Right lobe of liver (tissue), 6 donors: ENCODE data around the gene STEAP1B. TPM values are rescaled to one million over a fixed set of nuclear protein-coding genes. Genes with fewer than 3 reads are reported as not detected.
A peak's percentile ranks its signal among the peaks of the same experiment; 100 is the strongest.
"Not testable (repeated sequence)": the region's sequence is repeated elsewhere in the genome, so short reads cannot be mapped to it uniquely, and the experiment has no call there.

Experiments used
- ATAC-seq, 4 donors: fragments of 200-7000 bp; cut with Tn5 transposase; one replicate each; pipeline ENCODE4 v1.9.1; 2020; ENCODE audit warnings: mild to moderate bottlenecking in 4 of 4, moderate library complexity in 4 of 4
- DNase-seq, 3 donors: peaks; one replicate each; pipeline ENCODE4 v3.0.0-alpha.2; 2020
- H3K27ac ChIP-seq, 3 donors: fragments of 200-600 bp; one replicate each; pipeline ENCODE4 v1.8.0; 2022
- H3K27me3 ChIP-seq, 2 donors: fragments of 200-600 bp; one replicate each; pipeline ENCODE4 v1.8.0; 2022
- H3K36me3 ChIP-seq, 4 donors: fragments of 200-600 bp; sonication (generic) in 1 of 4; one replicate each; pipeline versions ENCODE4 v1.5.1 to v1.8.0; 2017 to 2022; ENCODE audit warnings: control low read depth in 1 of 4
- H3K4me1 ChIP-seq, 4 donors: fragments of 200-600 bp; sonication (generic) in 1 of 4; one replicate each; pipeline versions ENCODE4 v1.5.1 to v1.8.0; 2017 to 2022; ENCODE audit warnings: control low read depth in 1 of 4
- H3K4me3 ChIP-seq, 3 donors: fragments of 200-600 bp; one replicate each; pipeline ENCODE4 v1.8.0; 2022
- H3K9me3 ChIP-seq, 4 donors: fragments of 200-600 bp; sonication (generic) in 1 of 4; one replicate each; pipeline versions ENCODE4 v1.5.1 to v1.8.0; 2017 to 2022; ENCODE audit warnings: control low read depth in 1 of 4
- POLR2A ChIP-seq: fragments of 450-650 bp; IDR thresholded peaks from one replicate; pipeline ENCODE4 v1.6.1; 2017; ENCODE audit warnings: antibody characterized with exemption, mild to moderate bottlenecking
- WGBS: methylation state at CpG from one replicate; pipeline ENCODE4 v1.1.6; 2018; ENCODE audit warnings: low coverage, low lambda C conversion rate; ENCODE audit not compliant: insufficient coverage; ENCODE audit errors: missing lambda C conversion rate; 5-methylcytosine and 5-hydroxymethylcytosine counted together
- intact Hi-C, 2 donors: fragments of 100-400 bp; cut with DNase I; formaldehyde crosslinking; loops; one replicate each; pipeline versions ENCODE4 v1.11.2 to v1.14.1; 2022
- total RNA-seq, 6 experiments: library from RNA; depleted of rRNA in 2 of 6; stranded (reverse); fragments of >200 nt in 2 of 6; fragmentation: NEBNext Ultra II Directional in 3 of 6; extraction: Animal tissue kit (Norgen Biotek cat#: 25700) in 3 of 6; gene quantifications; one replicate each; pipeline versions ENCODE4 v1.1.0 to v1.2.4, GENCODE V29; 2016 to 2023
- TF ChIP-seq, protein P1 (sequence below), 4 donors: fragments of 200-600 bp in 3 of 4; fragments of 450-650 bp in 1 of 4; IDR thresholded peaks; one replicate each; pipeline versions ENCODE4 v1.5.1 to v1.8.0; 2016 to 2022; ENCODE audit warnings: antibody characterized with exemption in 4 of 4, mild to moderate bottlenecking in 2 of 4
- donor health status: DM: no; HTN: yes; CAD: no.
- donor health status: DM: no; HTN: no; CAD: no.
- donor health status: DM: no; HTN: no; CAD: no.
- donor health status: DM: no; HTN: yes; CAD: no.
- donor health status: DM: no; HTN: yes; CAD: no.

STEAP1B gene
- total RNA-seq, 6 experiments from 2014 or later: 0.25 to 0.60 TPM; not detected in 4

DNA sequence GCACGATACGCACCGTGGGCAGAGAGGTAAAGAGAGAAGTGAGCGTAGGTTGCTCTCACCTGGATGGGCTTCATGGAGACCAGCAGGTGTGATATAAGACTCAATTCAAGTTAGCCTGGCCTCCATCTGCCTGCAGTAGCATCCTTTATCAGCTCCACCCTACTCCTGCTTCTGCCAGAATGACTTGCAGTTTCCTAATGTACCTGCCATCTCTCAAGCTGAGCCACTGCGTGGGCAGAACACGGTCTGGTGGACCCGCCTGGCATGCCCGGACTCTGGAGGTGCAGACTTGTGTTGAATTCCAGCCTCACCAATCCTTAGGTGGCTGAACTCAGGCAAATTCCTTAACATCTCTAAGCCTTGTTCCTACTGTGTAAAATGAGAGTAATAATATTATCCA, 64.3 kb downstream of the STEAP1B start:
- intact Hi-C loops: no loop called here
- Histone ChIP-seq H3K9me3 (no peaks in the 10 kb centered on the region), H3K4me3 (no peak overlapping the region), H3K27me3 (no peaks in the 10 kb centered on the region), H3K4me1 (no peaks in the 10 kb centered on the region), H3K36me3 (no peaks in the 10 kb centered on the region), H3K27ac (no peak overlapping the region)
- WGBS: 86% methylated on average over 4 of the region's 8 CpGs
- no peak for ATAC-seq
- no peak for TF ChIP-seq POLR2A
- TF ChIP-seq, protein P1, sequence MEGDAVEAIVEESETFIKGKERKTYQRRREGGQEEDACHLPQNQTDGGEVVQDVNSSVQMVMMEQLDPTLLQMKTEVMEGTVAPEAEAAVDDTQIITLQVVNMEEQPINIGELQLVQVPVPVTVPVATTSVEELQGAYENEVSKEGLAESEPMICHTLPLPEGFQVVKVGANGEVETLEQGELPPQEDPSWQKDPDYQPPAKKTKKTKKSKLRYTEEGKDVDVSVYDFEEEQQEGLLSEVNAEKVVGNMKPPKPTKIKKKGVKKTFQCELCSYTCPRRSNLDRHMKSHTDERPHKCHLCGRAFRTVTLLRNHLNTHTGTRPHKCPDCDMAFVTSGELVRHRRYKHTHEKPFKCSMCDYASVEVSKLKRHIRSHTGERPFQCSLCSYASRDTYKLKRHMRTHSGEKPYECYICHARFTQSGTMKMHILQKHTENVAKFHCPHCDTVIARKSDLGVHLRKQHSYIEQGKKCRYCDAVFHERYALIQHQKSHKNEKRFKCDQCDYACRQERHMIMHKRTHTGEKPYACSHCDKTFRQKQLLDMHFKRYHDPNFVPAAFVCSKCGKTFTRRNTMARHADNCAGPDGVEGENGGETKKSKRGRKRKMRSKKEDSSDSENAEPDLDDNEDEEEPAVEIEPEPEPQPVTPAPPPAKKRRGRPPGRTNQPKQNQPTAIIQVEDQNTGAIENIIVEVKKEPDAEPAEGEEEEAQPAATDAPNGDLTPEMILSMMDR (IDR thresholded peaks at IDR 0.05): no peak
- DNase-seq: no peak

DNA sequence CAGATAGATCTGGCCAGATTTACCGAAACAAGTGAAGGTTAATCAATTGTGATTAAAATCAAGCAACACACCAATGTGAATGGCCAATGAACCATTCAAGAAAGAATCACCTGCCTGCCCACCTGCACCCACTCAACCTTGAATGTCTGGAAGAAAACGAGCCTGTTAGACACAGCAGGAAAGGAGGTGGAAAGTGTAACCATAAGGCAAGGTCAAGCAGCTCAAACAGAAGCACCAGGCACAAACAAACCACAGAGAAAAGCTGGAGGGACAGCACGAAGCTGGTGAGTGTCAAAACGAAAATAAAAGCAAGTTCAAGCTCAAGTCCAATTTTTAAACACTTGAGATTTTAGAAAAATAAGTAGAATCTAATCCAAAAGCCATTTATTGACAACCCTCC, 64.9 kb downstream of the STEAP1B start:
- intact Hi-C loops: no loop called here
- WGBS: 55% methylated on average over 4 of the region's 4 CpGs
- no peaks in the 10 kb centered on the region for H3K9me3 ChIP-seq
- no peak overlapping the region for H3K4me3 ChIP-seq
- no peaks in the 10 kb centered on the region for H3K4me1 ChIP-seq
- no peaks in the 10 kb centered on the region for H3K36me3 ChIP-seq
- no peaks in the 10 kb centered on the region for H3K27me3 ChIP-seq
- TF ChIP-seq, protein P1 (IDR thresholded peaks at IDR 0.05): no peak
- no peak for TF ChIP-seq POLR2A
- H3K27ac ChIP-seq: no peak overlapping the region
- no peak for DNase-seq
- ATAC-seq: no peak

DNA sequence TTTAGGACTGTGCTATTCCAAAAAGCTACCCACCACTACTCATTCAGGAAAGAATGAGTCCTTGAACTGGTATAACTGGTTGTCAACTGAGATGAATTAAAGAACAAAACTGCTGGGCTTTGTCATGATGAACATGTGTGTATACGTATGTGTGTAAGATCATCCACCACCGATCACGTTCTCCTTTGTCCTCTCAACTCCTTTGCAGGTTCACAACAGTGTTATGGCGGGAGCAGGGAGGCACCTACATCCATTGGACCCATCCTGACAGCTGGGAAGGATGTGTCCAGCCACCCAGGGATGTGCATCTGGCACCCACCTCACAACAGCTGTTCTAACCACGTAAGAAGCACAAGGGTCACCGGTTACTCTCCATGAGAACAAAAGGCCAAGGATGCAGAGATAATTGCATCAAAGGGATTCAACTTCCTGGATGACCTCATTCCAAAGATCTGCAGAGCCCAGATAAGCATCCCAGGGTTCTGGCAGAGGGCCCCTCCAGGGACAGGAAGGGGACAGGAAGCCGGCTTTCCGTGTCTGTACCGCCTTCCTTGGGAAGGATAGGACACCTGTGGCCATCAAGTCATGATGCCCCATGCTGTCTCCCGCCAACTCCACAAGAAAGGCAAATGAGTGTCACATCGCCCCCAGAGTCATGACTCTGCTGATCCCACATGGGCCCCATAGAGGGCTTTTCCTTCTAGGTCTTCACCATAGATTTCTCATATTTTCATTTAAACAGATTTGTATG, 66.1 kb downstream of the STEAP1B start:
- H3K9me3 ChIP-seq: no peaks in the 10 kb centered on the region
- no peak overlapping the region for H3K4me3 ChIP-seq
- ATAC-seq: peak in 3 of 4 donors; percentile 27 to 77 (median 61)
- no peaks in the 10 kb centered on the region for H3K36me3 ChIP-seq
- DNase-seq: peak in 1 of 3 donors; percentile 29
- no peak overlapping the region for H3K27ac ChIP-seq
- H3K27me3 ChIP-seq: no peaks in the 10 kb centered on the region
- TF ChIP-seq, protein P1 (IDR thresholded peaks at IDR 0.05): no peak
- no peak for TF ChIP-seq POLR2A
- intact Hi-C loops: no loop called here
- WGBS: 85% methylated on average over 4 of the region's 11 CpGs
- no peaks in the 10 kb centered on the region for H3K4me1 ChIP-seq

DNA sequence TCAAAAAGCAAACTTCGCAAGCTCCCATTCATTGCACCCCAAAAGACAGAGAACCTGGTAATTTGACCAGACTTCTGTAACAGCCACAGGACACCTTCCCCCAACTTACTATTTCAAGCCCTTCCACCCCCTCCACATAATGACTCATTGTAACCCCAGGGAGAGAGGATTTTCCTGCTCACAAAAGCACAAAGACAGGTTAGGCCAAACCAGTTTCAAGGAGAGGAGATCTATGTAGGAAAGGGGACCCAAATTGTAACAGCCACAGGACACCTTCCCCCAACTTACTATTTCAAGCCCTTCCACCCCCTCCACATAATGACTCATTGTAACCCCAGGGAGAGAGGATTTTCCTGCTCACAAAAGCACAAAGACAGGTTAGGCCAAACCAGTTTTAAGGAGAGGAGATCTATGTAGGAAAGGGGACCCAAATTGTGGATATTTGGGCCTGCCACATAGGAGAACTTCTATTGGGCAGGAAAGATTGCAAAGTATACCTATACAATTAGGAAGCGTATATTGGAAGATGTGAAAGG, 66.8 kb downstream of the STEAP1B start:
- H3K9me3 ChIP-seq, H3K27me3 ChIP-seq, H3K27ac ChIP-seq, H3K36me3 ChIP-seq, DNase-seq, H3K4me3 ChIP-seq, intact Hi-C loops, H3K4me1 ChIP-seq: not testable (repeated sequence)
- peak in 1 of 4 donors; percentile 22 for ATAC-seq
- whole genome bisulfite sequencing: 91% methylated on average over 2 of the region's 2 CpGs

DNA sequence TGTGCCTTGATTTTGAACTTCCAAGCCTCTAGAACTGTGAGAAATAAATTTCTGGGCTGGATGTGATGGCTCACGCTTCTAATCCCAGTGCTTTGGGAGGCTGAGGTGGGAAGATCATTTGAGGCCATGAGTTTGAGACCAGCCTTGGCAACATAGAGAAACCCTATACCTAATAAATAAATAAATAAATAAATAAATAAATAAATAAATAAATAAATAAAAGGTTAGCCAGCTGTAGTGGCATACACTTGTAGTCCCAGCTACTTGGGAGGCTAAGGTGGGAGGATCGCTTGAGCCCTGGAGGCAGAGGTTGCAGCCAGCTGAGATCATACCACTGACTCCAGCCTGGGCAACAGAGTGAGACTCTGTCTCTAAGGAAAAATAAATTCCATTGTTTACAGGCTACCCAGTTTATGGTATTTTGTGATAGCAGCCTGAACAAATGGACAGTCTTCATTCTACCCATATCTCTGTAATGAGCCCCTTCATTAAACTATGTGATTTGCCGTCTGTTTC, 67.7 kb downstream of the STEAP1B start:
- TF ChIP-seq, protein P1 (IDR thresholded peaks at IDR 0.05): no peak
- TF ChIP-seq POLR2A: no peak
- no peaks in the 10 kb centered on the region for H3K4me1 ChIP-seq
- no peak overlapping the region for H3K4me3 ChIP-seq
- DNase-seq (no peak), ATAC-seq (no peak)
- H3K9me3 ChIP-seq: no peaks in the 10 kb centered on the region
- 84% methylated on average over 3 of the region's 3 CpGs for WGBS
- no peak overlapping the region for H3K27ac ChIP-seq
- no peaks in the 10 kb centered on the region for H3K36me3 ChIP-seq
- intact Hi-C loops: no loop called here
- no peaks in the 10 kb centered on the region for H3K27me3 ChIP-seq
